Activated CD4-positive, alpha-beta T cell treated with anti-CD3 and anti-CD28 coated beads, Interleukin-2, amount 10 ng/mL, durations not matched to agents 7 days and 5 days (primary cell): ENCODE data around the gene ACYP2. TPM values are rescaled to one million over a fixed set of nuclear protein-coding genes. Genes with fewer than 3 reads are reported as not detected.
"Not testable (repeated sequence)": the region's sequence is repeated elsewhere in the genome, so short reads cannot be mapped to it uniquely, and the experiment has no call there.

Source experiments
- CTCF ChIA-PET: fragments of 350-600 bp; sonication (Branson Sonifier 250); formaldehyde crosslinking; loops from one replicate; lab custom pipeline; 2021; ENCODE audit warnings: antibody characterized with exemption; lab: Charles Lee
- POLR2A ChIA-PET: fragments of 350-600 bp; sonication (Branson Sonifier 250); formaldehyde crosslinking; loops from one replicate; lab custom pipeline; 2021; ENCODE audit warnings: antibody characterized with exemption; lab: Charles Lee
- DNase-seq: peaks from one replicate; pipeline ENCODE4 v3.0.0-alpha.2; 2020
- H3K27ac Mint-ChIP-seq: one replicate; pipeline ENCODE4 v1.8.0; 2021; ENCODE audit warnings: mild to moderate bottlenecking, moderate library complexity, mixed read lengths
- H3K27me3 Mint-ChIP-seq: one replicate; pipeline ENCODE4 v1.8.0; 2021; ENCODE audit warnings: mixed read lengths
- H3K36me3 Mint-ChIP-seq: one replicate; pipeline ENCODE4 v1.8.0; 2021; ENCODE audit warnings: low read depth, mixed read lengths
- H3K4me1 Mint-ChIP-seq: one replicate; pipeline ENCODE4 v1.8.0; 2021; ENCODE audit warnings: mixed read lengths
- H3K4me3 Mint-ChIP-seq: one replicate; pipeline ENCODE4 v1.8.0; 2021; ENCODE audit warnings: mild to moderate bottlenecking, moderate library complexity, mixed read lengths
- H3K9me3 Mint-ChIP-seq: one replicate; pipeline ENCODE4 v1.8.0; 2021; ENCODE audit warnings: mixed read lengths
- total RNA-seq, 2 experiments: library from RNA; stranded (reverse); gene quantifications; one replicate each; pipeline ENCODE4 v1.2.3, GENCODE V29; 2021

Gene ACYP2
- total RNA-seq, 2 experiments from 2014 or later = 12.9 to 13.1 TPM

DNA sequence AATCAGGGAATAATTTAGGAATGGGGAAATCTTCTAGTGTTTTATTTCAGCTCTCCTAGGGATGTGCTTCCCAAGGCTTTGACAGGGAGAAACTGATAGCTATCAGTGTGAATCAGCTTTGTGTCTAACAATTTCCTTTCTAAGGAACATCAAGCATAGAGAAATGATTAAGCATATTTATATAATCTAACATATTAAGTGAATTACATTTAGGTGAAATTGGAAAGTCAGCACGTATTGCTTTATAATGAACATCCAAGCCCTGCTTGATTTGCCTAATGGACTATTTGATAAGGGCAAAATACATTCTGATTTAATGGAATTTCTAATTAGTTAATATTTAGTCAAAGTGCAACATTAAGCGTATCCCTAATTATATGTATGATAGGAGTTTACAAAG is 160.1 kb downstream of the ACYP2 start:
- H3K36me3 Mint-ChIP-seq = peaks cover 6% of the 10 kb centered on the region

DNA sequence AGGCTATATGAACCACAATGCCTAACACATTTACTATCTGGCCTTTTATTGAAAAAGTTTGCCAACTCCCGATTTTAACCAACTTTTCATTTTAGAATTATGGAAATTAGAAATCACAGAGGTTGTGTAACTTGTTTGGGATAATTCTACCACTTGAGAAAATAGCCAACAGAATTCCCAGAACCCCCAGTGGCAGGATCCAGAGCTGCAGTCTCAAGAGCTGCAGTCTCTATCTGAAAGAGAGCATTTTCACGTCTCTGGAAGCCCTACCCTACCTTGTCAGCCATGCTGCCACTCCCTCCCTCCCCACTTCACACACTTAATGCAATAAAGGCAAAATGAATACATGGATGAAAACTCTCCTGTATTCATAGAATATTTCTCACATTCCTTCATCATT is 164.0 kb downstream of the ACYP2 start:
- CTCF ChIA-PET = interaction anchor here (1.5 kb wide), 1 partner anchor 11 kb away, joined by 3 read pairs; no protein-coding TSS in a partner anchor
- no peak for DNase-seq
- Mint-ChIP-seq H3K27me3 (no peaks in the 10 kb centered on the region), H3K36me3 (no peaks in the 10 kb centered on the region), H3K4me3 (no peak overlapping the region), H3K9me3 (peaks cover 3% of the 10 kb centered on the region), H3K27ac (no peak overlapping the region), H3K4me1 (peaks cover 9% of the 10 kb centered on the region)
- POLR2A ChIA-PET = no interaction called here

More for the DNA sequence above, 160.1 kb downstream of the ACYP2 start:
- Mint-ChIP-seq H3K9me3 (peaks cover 4% of the 10 kb centered on the region), H3K27me3 (no peaks in the 10 kb centered on the region), H3K4me1 (peaks cover 14% of the 10 kb centered on the region), H3K4me3 (no peak overlapping the region), H3K27ac (no peak overlapping the region)
- POLR2A ChIA-PET = no interaction called here
- DNase-seq = no peak
- CTCF ChIA-PET = no interaction called here

DNA sequence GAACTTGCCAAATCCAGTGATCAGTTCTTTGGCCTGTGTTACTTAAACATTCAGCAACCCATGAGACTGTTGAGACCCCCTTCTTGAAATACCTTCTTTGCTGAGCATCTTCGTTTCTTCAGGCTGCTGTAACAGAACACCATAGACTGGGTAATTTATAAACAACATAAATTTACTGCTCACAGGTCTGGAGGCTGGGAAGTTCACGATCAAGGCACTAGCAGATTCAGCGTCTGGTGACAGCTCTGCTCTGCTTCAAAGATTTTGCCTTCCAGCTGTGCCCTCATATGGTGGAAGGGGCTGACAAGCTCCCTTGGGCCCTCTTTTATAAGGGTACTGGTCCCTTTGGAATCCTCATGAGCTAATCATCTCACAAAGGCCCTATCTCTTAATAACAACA is 169.4 kb downstream of the ACYP2 start:
- H3K36me3 Mint-ChIP-seq = no peaks in the 10 kb centered on the region
- no peak overlapping the region for H3K4me3 Mint-ChIP-seq
- DNase-seq = no peak
- no peaks in the 10 kb centered on the region for H3K4me1 Mint-ChIP-seq
- ChIA-PET CTCF (no interaction called here), POLR2A (no interaction called here)
- H3K9me3 Mint-ChIP-seq = peaks cover 4% of the 10 kb centered on the region
- H3K27me3 Mint-ChIP-seq = no peaks in the 10 kb centered on the region
- no peak overlapping the region for H3K27ac Mint-ChIP-seq

DNA sequence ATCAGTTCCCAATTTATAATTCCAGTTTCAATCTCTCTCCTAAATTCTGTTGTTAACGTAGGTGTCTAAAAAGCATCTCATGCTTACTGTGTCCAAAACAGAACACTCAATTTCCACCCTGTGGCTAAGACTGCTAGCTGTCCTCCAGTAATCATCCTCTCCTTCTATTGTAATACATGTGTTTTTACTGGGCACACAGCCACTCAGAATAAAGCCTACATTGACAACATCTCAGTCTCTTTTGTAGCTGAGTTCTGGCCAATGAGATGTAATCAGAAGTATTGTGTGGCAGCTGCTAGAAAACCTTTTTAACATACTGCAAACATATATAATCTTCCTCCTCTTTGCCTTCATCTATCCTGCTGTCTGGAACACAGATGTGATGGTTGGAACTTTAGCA is 170.0 kb downstream of the ACYP2 start:
- POLR2A ChIA-PET = no interaction called here
- DNase-seq = no peak
- H3K4me3 Mint-ChIP-seq = no peak overlapping the region

DNA sequence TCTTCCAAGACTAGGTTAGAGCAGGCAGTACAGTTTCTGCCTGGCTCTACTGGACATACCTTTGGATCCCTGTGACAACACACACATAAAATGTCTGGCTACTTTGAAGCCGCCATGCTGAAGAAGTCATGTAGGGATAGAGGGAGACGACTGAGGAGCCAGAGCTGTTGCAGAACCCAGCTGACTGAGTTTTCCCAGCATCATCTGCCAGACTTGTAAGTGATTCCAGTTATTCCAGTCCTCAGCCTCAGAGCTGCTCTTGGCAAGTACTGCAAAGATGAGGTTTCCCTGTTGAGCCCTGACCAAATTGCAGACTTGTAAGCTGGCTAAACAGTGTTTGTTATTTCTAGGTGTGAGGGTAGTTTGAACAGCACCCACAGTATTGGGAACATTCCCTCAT is 172.1 kb downstream of the ACYP2 start:
- Mint-ChIP-seq H3K4me3 (no peak overlapping the region), H3K4me1 (no peaks in the 10 kb centered on the region), H3K27me3 (no peaks in the 10 kb centered on the region), H3K9me3 (peaks cover 4% of the 10 kb centered on the region), H3K36me3 (no peaks in the 10 kb centered on the region), H3K27ac (no peak overlapping the region)
- no peak for DNase-seq
- ChIA-PET POLR2A (no interaction called here), CTCF (no interaction called here)

More for the DNA sequence above, 170.0 kb downstream of the ACYP2 start:
- H3K27ac Mint-ChIP-seq = no peak overlapping the region
- H3K36me3 Mint-ChIP-seq = no peaks in the 10 kb centered on the region
- CTCF ChIA-PET = no interaction called here
- H3K4me1 Mint-ChIP-seq = no peaks in the 10 kb centered on the region
- H3K9me3 Mint-ChIP-seq = peaks cover 4% of the 10 kb centered on the region
- no peaks in the 10 kb centered on the region for H3K27me3 Mint-ChIP-seq

DNA sequence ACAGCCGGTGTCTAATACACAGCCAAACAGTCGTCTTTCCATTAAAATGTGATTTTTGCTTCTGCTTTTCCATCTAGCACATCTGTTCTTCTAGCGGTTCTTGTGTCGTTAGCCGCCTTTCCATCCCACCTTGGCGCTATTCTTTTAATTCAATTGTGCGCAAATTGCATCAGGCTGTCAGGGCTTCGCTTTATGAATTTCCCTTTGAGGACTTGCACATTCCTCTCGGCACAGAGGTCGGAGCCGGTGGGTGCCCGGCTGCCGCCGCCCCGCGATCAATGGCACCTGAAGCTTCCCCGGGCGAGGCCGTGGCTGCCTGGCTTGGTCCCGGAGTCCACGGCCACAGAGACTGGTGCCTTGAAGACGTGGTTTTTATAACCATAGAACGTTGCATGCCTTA is 174.5 kb downstream of the ACYP2 start:
- ChIA-PET POLR2A (no interaction called here), CTCF (no interaction called here)
- no peak for DNase-seq
- H3K36me3 Mint-ChIP-seq = no peaks in the 10 kb centered on the region
- no peak overlapping the region for H3K27ac Mint-ChIP-seq
- H3K27me3 Mint-ChIP-seq = no peaks in the 10 kb centered on the region
- no peaks in the 10 kb centered on the region for H3K9me3 Mint-ChIP-seq
- H3K4me3 Mint-ChIP-seq = no peak overlapping the region
- H3K4me1 Mint-ChIP-seq = no peaks in the 10 kb centered on the region

DNA sequence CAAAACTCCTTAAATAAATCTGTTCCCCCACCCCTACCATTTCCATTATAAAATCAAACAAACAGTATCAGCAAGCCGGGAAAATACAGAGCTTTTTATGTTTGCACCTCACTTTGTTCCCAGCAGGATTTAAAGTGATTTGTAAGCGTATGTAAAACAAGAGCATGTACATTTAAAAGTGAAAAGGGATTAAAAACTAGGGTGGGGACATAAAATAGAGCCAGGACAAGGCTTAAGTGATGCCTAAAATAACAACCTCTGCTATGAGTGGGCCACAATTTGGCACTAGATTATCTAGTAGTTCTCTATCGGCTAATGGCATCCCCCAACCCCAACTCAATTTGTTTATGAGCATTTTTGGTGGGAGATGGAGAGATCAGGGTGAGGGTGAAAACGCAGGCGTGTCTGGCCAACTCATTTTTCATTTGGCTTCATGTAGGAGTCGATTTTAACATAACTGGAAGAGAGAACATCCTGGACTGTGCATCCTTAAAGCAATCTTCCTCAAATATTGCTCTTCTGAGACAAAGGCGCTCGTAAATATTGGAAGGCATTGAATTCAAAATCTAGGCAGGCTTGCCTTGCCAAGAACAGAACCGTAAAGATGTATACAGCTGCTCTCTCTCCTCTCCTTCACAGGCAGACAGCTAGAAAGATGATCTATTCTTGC is 175.1 kb downstream of the ACYP2 start:
- Mint-ChIP-seq H3K4me1 (no peaks in the 10 kb centered on the region), H3K9me3 (no peaks in the 10 kb centered on the region), H3K27ac (no peak overlapping the region), H3K27me3 (no peaks in the 10 kb centered on the region), H3K4me3 (no peak overlapping the region), H3K36me3 (no peaks in the 10 kb centered on the region)
- CTCF ChIA-PET = no interaction called here
- DNase-seq = no peak
- POLR2A ChIA-PET = no interaction called here

DNA sequence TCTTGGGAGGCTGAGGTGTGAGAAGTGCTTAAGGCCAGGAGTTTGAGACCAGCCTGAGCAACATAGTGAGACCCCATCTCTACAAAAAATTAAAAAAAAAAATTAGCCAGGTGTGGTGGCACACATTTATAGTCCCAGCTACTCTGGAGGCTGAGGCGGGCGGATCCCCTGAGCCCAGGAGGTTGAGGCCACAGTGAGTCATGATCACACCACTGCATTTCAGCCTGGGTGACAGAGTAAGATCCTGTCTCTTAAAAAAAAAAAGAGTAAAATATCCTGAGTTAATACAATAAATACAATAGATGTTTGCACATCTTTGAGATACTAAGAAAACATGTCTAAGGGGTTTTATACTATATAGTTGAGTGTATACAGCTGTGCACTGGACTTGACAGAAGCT is 179.2 kb downstream of the ACYP2 start:
- H3K36me3 Mint-ChIP-seq, DNase-seq, H3K4me1 Mint-ChIP-seq, H3K27ac Mint-ChIP-seq, POLR2A ChIA-PET, H3K27me3 Mint-ChIP-seq, H3K4me3 Mint-ChIP-seq, H3K9me3 Mint-ChIP-seq: not testable (repeated sequence)
- CTCF ChIA-PET = interaction anchor here (0.7 kb wide), 1 partner anchor 78 kb away, joined by 3 read pairs; no protein-coding TSS in a partner anchor

DNA sequence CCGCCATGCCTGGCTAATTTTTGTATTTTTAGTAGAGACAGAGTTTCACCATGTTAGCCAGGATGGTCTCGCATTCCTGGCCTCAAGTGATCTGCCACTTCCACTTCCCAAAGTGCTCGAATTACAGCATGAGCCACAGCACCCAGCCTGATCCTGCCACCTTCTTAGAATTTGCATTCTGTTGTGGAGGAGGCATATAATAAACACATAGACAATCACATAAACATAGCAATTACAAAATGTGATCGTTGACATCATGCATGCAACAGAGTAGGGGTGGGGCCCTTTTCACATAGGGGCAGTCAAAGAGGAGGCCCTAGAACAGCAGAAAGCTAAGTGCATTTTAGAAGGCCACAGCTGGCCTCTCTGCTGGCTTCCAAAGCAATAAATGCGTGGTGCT is 180.5 kb downstream of the ACYP2 start:
- no peaks in the 10 kb centered on the region for H3K27me3 Mint-ChIP-seq
- H3K36me3 Mint-ChIP-seq = no peaks in the 10 kb centered on the region
- H3K27ac Mint-ChIP-seq = no peak overlapping the region
- H3K4me3 Mint-ChIP-seq = no peak overlapping the region
- ChIA-PET CTCF (interaction anchor here (0.6 kb wide), 1 partner anchor 11 kb away, joined by 3 read pairs; no protein-coding TSS in a partner anchor), POLR2A (no interaction called here)
- no peak for DNase-seq
- no peaks in the 10 kb centered on the region for H3K9me3 Mint-ChIP-seq
- no peaks in the 10 kb centered on the region for H3K4me1 Mint-ChIP-seq

DNA sequence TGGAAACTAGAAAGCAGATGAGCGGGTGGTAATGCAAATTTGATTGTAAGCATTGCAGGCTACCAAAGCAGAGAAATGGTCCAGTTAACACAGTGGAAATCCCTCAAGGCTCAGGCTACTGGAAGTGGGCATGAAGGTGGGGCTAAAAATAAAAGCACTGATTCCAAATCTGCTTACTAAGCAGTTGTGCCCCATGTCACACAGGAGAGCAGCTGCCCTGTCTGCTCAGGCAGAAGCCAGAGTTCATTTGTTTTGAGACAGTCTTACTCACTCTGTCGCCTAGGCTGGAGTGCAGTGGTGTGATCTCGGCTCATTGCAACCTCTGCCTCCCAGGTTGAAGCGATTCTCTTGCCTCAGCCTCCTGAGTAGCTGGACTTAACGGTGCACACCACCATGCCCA is 183.1 kb downstream of the ACYP2 start:
- no peak overlapping the region for H3K4me3 Mint-ChIP-seq
- no peak overlapping the region for H3K27ac Mint-ChIP-seq
- no peaks in the 10 kb centered on the region for H3K27me3 Mint-ChIP-seq
- no peaks in the 10 kb centered on the region for H3K9me3 Mint-ChIP-seq
- DNase-seq = no peak
- no peaks in the 10 kb centered on the region for H3K4me1 Mint-ChIP-seq
- no peaks in the 10 kb centered on the region for H3K36me3 Mint-ChIP-seq
- ChIA-PET CTCF (no interaction called here), POLR2A (no interaction called here)

DNA sequence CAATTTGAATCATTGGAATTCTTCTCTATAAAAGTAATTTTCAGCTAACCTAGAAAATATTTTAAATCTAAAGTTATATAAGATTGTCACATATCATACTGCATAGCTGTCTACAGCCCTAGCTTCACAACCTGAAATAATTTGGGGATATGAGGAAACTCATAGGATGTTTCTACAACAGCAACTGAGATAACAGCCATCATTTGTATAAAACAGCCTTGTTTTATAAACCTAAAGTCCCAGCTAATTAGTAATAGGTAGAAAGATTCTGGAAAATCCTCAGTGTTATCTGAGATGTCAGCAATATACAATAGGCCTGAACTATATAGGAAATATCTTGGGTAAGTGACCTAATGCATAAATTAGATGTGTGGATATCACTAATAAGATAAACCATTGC is 188.2 kb downstream of the ACYP2 start:
- ChIA-PET POLR2A (no interaction called here), CTCF (no interaction called here)
- Mint-ChIP-seq H3K9me3 (no peaks in the 10 kb centered on the region), H3K4me3 (no peak overlapping the region), H3K36me3 (no peaks in the 10 kb centered on the region), H3K27me3 (no peaks in the 10 kb centered on the region), H3K27ac (no peak overlapping the region), H3K4me1 (no peaks in the 10 kb centered on the region)
- no peak for DNase-seq

DNA sequence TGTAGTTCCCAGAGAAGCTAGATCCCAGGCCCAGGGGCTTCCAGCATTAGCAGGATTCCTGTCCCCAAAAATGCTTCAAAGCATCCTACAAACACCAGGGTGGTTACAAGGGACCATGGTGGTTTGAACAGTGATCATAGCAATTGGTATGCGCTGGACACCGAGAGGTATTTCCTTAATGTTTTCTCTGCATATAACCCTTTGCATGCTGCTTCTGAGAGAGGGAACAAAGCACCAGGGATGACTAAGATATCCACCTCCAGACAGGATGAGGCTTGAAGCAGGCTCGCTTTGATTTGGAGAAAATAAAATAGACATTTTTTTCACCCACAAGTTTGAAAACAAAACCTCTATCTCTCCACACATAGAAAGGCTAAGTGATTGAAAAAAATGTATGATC is 191.1 kb downstream of the ACYP2 start:
- no peak for DNase-seq
- Mint-ChIP-seq H3K9me3 (no peaks in the 10 kb centered on the region), H3K36me3 (no peaks in the 10 kb centered on the region), H3K27me3 (peaks cover 7% of the 10 kb centered on the region), H3K4me1 (no peaks in the 10 kb centered on the region), H3K27ac (no peak overlapping the region), H3K4me3 (no peak overlapping the region)
- ChIA-PET CTCF (interaction anchor here (1.4 kb wide), 1 partner anchor 11 kb away, joined by 3 read pairs; no protein-coding TSS in a partner anchor), POLR2A (no interaction called here)

DNA sequence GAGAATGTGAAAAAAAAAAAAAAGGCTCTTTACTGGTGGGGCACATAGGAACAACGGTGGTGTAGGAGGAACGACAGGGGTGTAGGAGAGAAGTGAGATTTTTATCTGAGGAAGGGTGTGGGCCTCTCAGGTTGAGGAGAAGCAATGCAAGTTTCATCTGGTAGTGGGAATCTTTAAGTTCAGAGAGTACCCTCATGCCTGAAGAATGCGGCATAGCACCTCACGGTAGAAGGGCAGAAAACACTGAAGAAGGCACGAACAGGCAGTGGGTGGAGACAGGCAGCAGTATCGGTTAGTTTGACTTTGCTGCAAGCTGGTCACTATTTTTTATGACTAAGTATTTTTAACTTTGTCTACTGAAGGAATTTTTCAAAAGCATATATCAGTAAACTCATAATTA is 192.8 kb downstream of the ACYP2 start:
- ChIA-PET POLR2A (no interaction called here), CTCF (no interaction called here)
- Mint-ChIP-seq H3K9me3 (no peaks in the 10 kb centered on the region), H3K4me3 (no peak overlapping the region), H3K4me1 (no peaks in the 10 kb centered on the region), H3K36me3 (no peaks in the 10 kb centered on the region), H3K27me3 (peaks cover 8% of the 10 kb centered on the region), H3K27ac (no peak overlapping the region)
- no peak for DNase-seq

DNA sequence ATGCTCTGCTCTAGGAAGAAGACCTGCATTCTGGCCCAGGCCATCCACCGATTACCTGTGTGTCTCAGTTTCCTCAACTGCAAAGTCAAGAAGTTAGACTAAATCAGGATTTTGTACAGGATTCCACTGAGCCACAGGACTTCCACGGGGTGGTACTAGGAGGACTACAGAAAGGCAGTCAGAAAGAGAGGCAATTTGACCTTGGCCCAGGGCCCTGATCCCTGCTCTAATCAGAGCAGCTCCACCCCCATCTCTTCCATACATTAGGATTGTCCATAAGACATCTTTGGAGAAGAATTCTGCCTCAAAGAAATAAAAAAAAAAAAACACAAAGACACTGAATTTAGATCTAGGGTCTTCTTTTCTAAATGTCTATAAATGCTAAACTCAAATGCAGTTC is 193.4 kb downstream of the ACYP2 start:
- H3K4me1 Mint-ChIP-seq = no peaks in the 10 kb centered on the region
- no peaks in the 10 kb centered on the region for H3K9me3 Mint-ChIP-seq
- H3K27me3 Mint-ChIP-seq = peaks cover 8% of the 10 kb centered on the region
- H3K4me3 Mint-ChIP-seq = no peak overlapping the region
- ChIA-PET POLR2A (no interaction called here), CTCF (interaction anchor here (0.7 kb wide), 1 partner anchor 701 kb away, joined by 3 read pairs; no protein-coding TSS in a partner anchor)
- no peaks in the 10 kb centered on the region for H3K36me3 Mint-ChIP-seq
- H3K27ac Mint-ChIP-seq = no peak overlapping the region
- DNase-seq = no peak
